Measurements from ENCODE around the gene PIP5K1B. TPM values are rescaled to one million over a fixed set of nuclear protein-coding genes. Genes with fewer than 3 reads are reported as not detected.

Gene PIP5K1B
- total and polyA plus RNA-seq, 2 experiments from 2014 or later, result 1.3 to 2.8 TPM

- DNase-seq (ENCODE audit: low spot score) (peak; percentile 27), ATAC-seq (peak; percentile 69)
- Mint-ChIP-seq H3K27me3 (ENCODE audit: insufficient read depth, low read depth, poor library complexity) (peaks cover 6% of the 10 kb centered on the region), H3K4me1 (peaks cover 31% of the 10 kb centered on the region), H3K9me3 (no peaks in the 10 kb centered on the region), H3K27ac (peak overlapping the region; percentile 66; the same call in 1 of the 2 replicates), H3K36me3 (ENCODE audit: low read depth) (no peaks in the 10 kb centered on the region), H3K4me3 (no peak overlapping the region)
- Histone ChIP-seq H3K27me3 (ENCODE audit: insufficient read depth) (no peaks in the 10 kb centered on the region), H3F3A (replicated peaks; ENCODE audit: low read depth) (no peaks in the 10 kb centered on the region), H3K4me2 (peak overlapping the region; percentile 40; the same call in 1 of the 2 replicates), H4K20me1 (replicated peaks; ENCODE audit: insufficient read depth) (no peaks in the 10 kb centered on the region), H3K27ac (ENCODE audit: low read depth) (no peak overlapping the region), H3K36me3 (ENCODE audit: insufficient read depth) (no peaks in the 10 kb centered on the region), H3K9me2 (ENCODE audit: insufficient read depth) (no peaks in the 10 kb centered on the region), H3K79me2 (replicated peaks; ENCODE audit: insufficient read depth) (no peaks in the 10 kb centered on the region), H3K4me1 (ENCODE audit: insufficient read depth) (peaks cover 36% of the 10 kb centered on the region), H2AFZ (peak overlapping the region; percentile 17; the same call in 1 of the 2 replicates), H3K4me3 (no peak overlapping the region)
- TF ChIP-seq JUNB (IDR thresholded peaks at IDR 0.05; ENCODE audit: unreplicated experiment), result no peak
- TF ChIP-seq POLR2AphosphoS5 (IDR thresholded peaks at IDR 0.05; ENCODE audit: low read depth), result no peak
- TF ChIP-seq ZNF114 (CRISPR knock-in tag; IDR thresholded peaks at IDR 0.05), result no peak
Observed at GRCh38 chr9:68669218-68669617, 35.8 kb upstream of the PIP5K1B start.

GRCh38 chr9:68672215-68672614, 32.8 kb upstream of the PIP5K1B start:
- Histone ChIP-seq H3K27ac (ENCODE audit: low read depth) (no peak overlapping the region), H3F3A (replicated peaks; ENCODE audit: low read depth) (no peaks in the 10 kb centered on the region), H3K36me3 (ENCODE audit: insufficient read depth) (no peaks in the 10 kb centered on the region), H3K27me3 (ENCODE audit: insufficient read depth) (no peaks in the 10 kb centered on the region), H3K4me3 (no peak overlapping the region), H3K79me2 (replicated peaks; ENCODE audit: insufficient read depth) (no peaks in the 10 kb centered on the region), H4K20me1 (replicated peaks; ENCODE audit: insufficient read depth) (no peaks in the 10 kb centered on the region), H3K4me2 (no peak overlapping the region), H3K4me1 (ENCODE audit: insufficient read depth) (peaks cover 36% of the 10 kb centered on the region), H2AFZ (no peak overlapping the region), H3K9me2 (ENCODE audit: insufficient read depth) (no peaks in the 10 kb centered on the region)
- Mint-ChIP-seq H3K27ac (no peak overlapping the region), H3K9me3 (no peaks in the 10 kb centered on the region), H3K4me3 (no peak overlapping the region), H3K27me3 (ENCODE audit: insufficient read depth, low read depth, poor library complexity) (peaks cover 6% of the 10 kb centered on the region), H3K36me3 (ENCODE audit: low read depth) (no peaks in the 10 kb centered on the region), H3K4me1 (peaks cover 31% of the 10 kb centered on the region)
- DNase-seq (ENCODE audit: low spot score) (no peak), ATAC-seq (no peak)
- TF ChIP-seq ETS1 (IDR thresholded peaks at IDR 0.05) (no peak), EZH2phosphoT487 (IDR thresholded peaks at IDR 0.05; ENCODE audit: unreplicated experiment) (no peak), ZNF462 (CRISPR knock-in tag; IDR thresholded peaks at IDR 0.05) (no peak), STAT1 (IDR thresholded peaks at IDR 0.05; ENCODE audit: unreplicated experiment) (no peak), POLR2AphosphoS5 (IDR thresholded peaks at IDR 0.05; ENCODE audit: low read depth) (no peak), ZNF331 (CRISPR knock-in tag; IDR thresholded peaks at IDR 0.05; ENCODE audit: low read depth) (no peak), ZNF114 (CRISPR knock-in tag; IDR thresholded peaks at IDR 0.05) (no peak)

Measured in GM23338 (cell line).